HepG2 (cell line): ENCODE results near the gene TOP2A. TPM values are rescaled to one million over a fixed set of nuclear protein-coding genes. Genes with fewer than 3 reads are reported as not detected.

Experiments used
- ARID4A ChIP-seq: sonication (generic); formaldehyde crosslinking; IDR thresholded peaks from 2 replicates; pipeline ENCODE4 v1.5.0; 2020; ENCODE audit warnings: mild to moderate bottlenecking, missing genetic modification reagents, borderline replicate concordance
- BCL6 ChIP-seq: IDR thresholded peaks from 2 replicates; pipeline ENCODE4 v1.6.1; 2016; ENCODE audit warnings: missing genetic modification reagents, missing compliant biosample characterization
- ETV5 ChIP-seq: IDR thresholded peaks from 2 replicates; pipeline ENCODE4 v1.6.1; 2018; ENCODE audit warnings: missing biosample characterization, missing genetic modification reagents, inconsistent platforms, borderline replicate concordance
- GABPB1 ChIP-seq: IDR thresholded peaks from 2 replicates; pipeline ENCODE4 v1.6.1; 2016; ENCODE audit warnings: mild to moderate bottlenecking, missing genetic modification reagents, moderate library complexity, missing compliant biosample characterization
- PATZ1 ChIP-seq: sonication (generic); formaldehyde crosslinking; IDR thresholded peaks from 2 replicates; pipeline ENCODE4 v1.4.0; 2020; ENCODE audit warnings: missing genetic modification reagents
- RARA ChIP-seq: IDR thresholded peaks from 2 replicates; pipeline ENCODE4 v1.6.1; 2016; ENCODE audit warnings: missing genetic modification reagents, missing compliant biosample characterization
- SNAPC4 ChIP-seq: sonication (generic); formaldehyde crosslinking; IDR thresholded peaks from 2 replicates; pipeline ENCODE4 v1.4.0; 2020; ENCODE audit warnings: mild to moderate bottlenecking, missing genetic modification reagents
- ZBTB21 ChIP-seq: sonication (generic); formaldehyde crosslinking; IDR thresholded peaks from 2 replicates; pipeline ENCODE4 v1.4.0; 2020; ENCODE audit warnings: missing genetic modification reagents
- ZC3H4 ChIP-seq: sonication (generic); formaldehyde crosslinking; IDR thresholded peaks from 2 replicates; pipeline ENCODE4 v1.4.0; 2020; ENCODE audit warnings: missing genetic modification reagents, borderline replicate concordance
- ZKSCAN8 ChIP-seq: IDR thresholded peaks from 2 replicates; pipeline ENCODE4 v1.6.1; 2016; ENCODE audit warnings: borderline replicate concordance, missing genetic modification reagents, missing compliant biosample characterization
- ZMYM2 ChIP-seq: sonication (generic); formaldehyde crosslinking; IDR thresholded peaks from 2 replicates; pipeline ENCODE4 v1.8.0; 2022; ENCODE audit warnings: mild to moderate bottlenecking, missing genetic modification reagents
- ZNF652 ChIP-seq: IDR thresholded peaks from 2 replicates; pipeline ENCODE4 v1.6.1; 2016; ENCODE audit warnings: low read depth, borderline replicate concordance
- ZNF710 ChIP-seq: sonication (generic); formaldehyde crosslinking; IDR thresholded peaks from 2 replicates; pipeline ENCODE4 v1.5.0; 2020; ENCODE audit warnings: mild to moderate bottlenecking, missing genetic modification reagents, borderline replicate concordance
- ZNF761 ChIP-seq: sonication (generic); formaldehyde crosslinking; conservative IDR thresholded peaks from 2 replicates; pipeline ENCODE4 v1.4.0; 2020; ENCODE audit warnings: mild to moderate bottlenecking, missing genetic modification reagents
- ZNF790 ChIP-seq: sonication (generic); formaldehyde crosslinking; IDR thresholded peaks from 2 replicates; pipeline ENCODE4 v1.8.0; 2022; ENCODE audit warnings: missing genetic modification reagents, mild to moderate bottlenecking, borderline replicate concordance
- polyA plus RNA-seq, 8 experiments: library from polyadenylated mRNA; depleted of rRNA in 3 of 8; stranded (reverse) in 7 of 8; unstranded in 1 of 8; fragments of >200 nt; fragmentation: Illumina TruSeq in 4 of 8; extraction: Trizol in 4 of 8; gene quantifications; 2 replicates each; pipeline versions ENCODE4 v1.2.1 to v1.2.3, GENCODE V29; 2011 to 2016; ENCODE audit warnings: low read depth in 4 of 8, missing spikeins in 1 of 8, mixed read lengths in 1 of 8; ENCODE audit not compliant: insufficient read depth in 1 of 8
- total RNA-seq, 5 experiments: library from RNA; depleted of rRNA; stranded (reverse); fragments of >200 nt; fragmentation: Illumina TruSeq; extraction: Trizol; gene quantifications; 2 replicates each; pipeline ENCODE4 v1.2.3, GENCODE V29; 2016; ENCODE audit warnings: low read depth in 1 of 5

TOP2A gene
- total and polyA plus RNA-seq, 2 of the 13 experiments (the other 11 are each of a cell fraction or from before 2014, with no cell fraction given) = 108 to 327 TPM

- TF ChIP-seq SNAPC4 (CRISPR knock-in tag) = no peak
- TF ChIP-seq ZKSCAN8 (CRISPR knock-in tag) = no peak
- TF ChIP-seq ZC3H4 (CRISPR knock-in tag) = no peak
- peak; percentile 93 for TF ChIP-seq ZNF652 (CRISPR knock-in tag)
- 0 out of 2 replicates have a peak, but pooled peaks have one; percentile 32 for TF ChIP-seq ARID4A (CRISPR knock-in tag)
- TF ChIP-seq BCL6 (CRISPR knock-in tag) = no peak
- peak; percentile 26; the same call in 1 of the 2 replicates for TF ChIP-seq PATZ1 (CRISPR knock-in tag)
- TF ChIP-seq GABPB1 = peak; percentile 24; the same call in 1 of the 2 replicates
- no peak for TF ChIP-seq ZMYM2 (CRISPR knock-in tag)
- TF ChIP-seq ETV5 (CRISPR knock-in tag) = peak; percentile 42; the same call in 1 of the 2 replicates
- no peak for TF ChIP-seq ZNF761 (CRISPR knock-in tag)
- TF ChIP-seq ZBTB21 (CRISPR knock-in tag) = no peak
- 0 out of 2 replicates have a peak, but pooled peaks have one; percentile 16 for TF ChIP-seq RARA (CRISPR knock-in tag)
- no peak for TF ChIP-seq ZNF790 (CRISPR knock-in tag)
- TF ChIP-seq ZNF710 (CRISPR knock-in tag) = no peak
These were observed 70.2 kb downstream of the TOP2A start (continued) for GRCh38 chr17:40347319-40348135.
